ENCODE data around the gene DTNA.
"Not testable (repeated sequence)": the region's sequence is repeated elsewhere in the genome, so short reads cannot be mapped to it uniquely, and the experiment has no call there.

Gene DTNA

GRCh38 chr18:34904994-34905393 lies 194.9 kb downstream of the DTNA start:
- no peak for DNase-seq (ENCODE audit: low spot score)

- DNase-seq (ENCODE audit: low spot score), result not testable (repeated sequence)
Measured at GRCh38 chr18:34906985-34907384, 196.9 kb downstream of the DTNA start.

GRCh38 chr18:34909637-34910364 lies 199.7 kb downstream of the DTNA start:
- DNase-seq (ENCODE audit: low spot score), result no peak

GRCh38 chr18:34911081-34911480 lies 201.0 kb downstream of the DTNA start:
- no peak for DNase-seq (ENCODE audit: low spot score)

DNA sequence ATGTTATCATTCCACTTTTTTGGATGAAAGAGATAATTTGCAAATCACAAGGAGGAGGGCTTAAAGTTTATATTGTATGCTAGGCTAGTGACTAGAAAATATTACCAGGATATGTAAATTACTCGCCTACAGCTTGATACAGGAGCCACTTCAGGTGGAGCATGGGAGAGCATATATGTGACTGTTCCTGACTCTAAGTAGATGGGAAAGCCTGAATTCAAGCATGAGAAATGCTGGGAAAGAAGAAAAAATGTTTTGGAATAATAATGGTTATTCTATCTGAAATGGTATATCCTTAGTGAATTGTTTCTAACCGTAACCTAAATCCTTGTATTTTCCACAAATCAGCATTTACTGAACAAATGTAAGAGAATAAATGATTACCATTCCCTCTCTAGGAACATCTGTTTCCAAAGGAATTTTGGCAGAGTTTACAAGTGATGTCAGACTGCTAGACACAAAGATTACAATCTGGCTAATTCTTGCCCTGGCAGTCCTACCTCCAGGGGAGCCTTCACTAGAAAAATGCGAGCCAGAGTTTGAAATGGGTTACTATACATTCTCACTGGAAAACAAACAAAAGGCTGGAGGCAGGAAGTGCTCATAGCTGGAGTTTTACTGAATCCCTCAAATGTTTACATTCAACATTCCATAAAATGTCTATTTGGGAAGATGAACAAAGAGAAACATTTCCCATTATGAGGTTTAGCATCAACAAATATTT lies 201.7 kb downstream of the DTNA start:
- DNase-seq (ENCODE audit: low spot score), result no peak

DNA sequence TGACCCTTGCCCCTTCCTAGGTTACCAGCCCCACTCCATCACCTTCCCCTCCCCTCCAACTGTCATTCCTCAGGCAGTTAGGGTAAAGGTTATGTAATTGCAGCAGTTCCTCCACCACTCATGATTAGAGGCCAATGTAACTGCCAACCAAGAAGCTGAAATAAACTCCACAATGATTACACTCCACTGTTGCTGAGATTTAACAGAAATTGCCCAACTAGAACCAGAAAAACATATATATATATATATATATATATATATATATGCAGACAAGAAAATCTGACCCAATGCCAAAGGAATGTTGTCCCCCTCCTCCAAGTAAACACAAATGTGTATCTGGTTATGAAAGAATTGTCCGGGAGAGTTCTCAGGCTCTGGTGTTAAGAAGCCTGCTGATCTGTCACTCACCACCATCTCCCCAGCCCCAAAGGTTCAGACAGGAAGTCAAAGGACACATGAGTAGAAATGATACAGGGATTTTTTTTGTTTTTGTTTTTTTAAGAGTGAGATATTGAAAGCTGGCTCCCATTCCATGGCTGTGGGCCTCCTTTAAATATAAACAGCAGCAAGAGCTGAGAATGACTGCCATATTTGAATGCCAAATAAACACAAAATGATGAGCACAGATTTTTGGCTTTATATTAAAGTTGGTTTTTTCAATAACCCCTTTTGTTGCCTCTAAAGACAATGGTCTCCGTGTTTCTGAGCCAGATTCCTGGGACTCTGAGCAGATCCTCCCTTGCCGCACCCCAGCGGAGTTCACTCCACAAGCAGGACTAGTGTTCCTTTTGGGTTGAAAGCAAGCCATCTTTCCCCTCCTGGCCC lies 204.0 kb downstream of the DTNA start:
- DNase-seq (ENCODE audit: low spot score), result no peak

GRCh38 chr18:34915046-34915445 lies 204.9 kb downstream of the DTNA start:
- no peak for DNase-seq (ENCODE audit: low spot score)

DNA sequence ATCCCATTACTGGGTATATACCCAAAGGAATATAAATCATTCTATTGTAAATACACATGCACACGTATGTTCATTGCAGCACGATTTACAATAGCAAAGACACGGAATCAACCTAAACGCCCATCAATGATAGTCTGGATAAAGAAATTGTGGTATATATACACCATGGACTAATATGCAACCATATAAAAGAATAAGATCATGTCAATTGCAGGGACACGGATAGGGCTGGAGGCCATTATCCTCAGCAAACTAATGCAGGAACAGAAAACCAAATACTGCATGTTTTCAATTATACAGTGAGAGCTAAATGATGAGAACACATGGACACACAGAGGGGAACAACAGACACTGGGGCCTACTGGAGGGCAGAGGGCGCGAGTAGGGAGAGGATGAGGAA lies 206.4 kb downstream of the DTNA start:
- not testable (repeated sequence) for DNase-seq (ENCODE audit: low spot score)

GRCh38 chr18:34918856-34919255 lies 208.8 kb downstream of the DTNA start:
- DNase-seq (ENCODE audit: low spot score), result no peak

GRCh38 chr18:34921226-34921625 lies 211.1 kb downstream of the DTNA start:
- DNase-seq (ENCODE audit: low spot score), result no peak

GRCh38 chr18:34921811-34922385 lies 211.8 kb downstream of the DTNA start:
- no peak for DNase-seq (ENCODE audit: low spot score)

DNA sequence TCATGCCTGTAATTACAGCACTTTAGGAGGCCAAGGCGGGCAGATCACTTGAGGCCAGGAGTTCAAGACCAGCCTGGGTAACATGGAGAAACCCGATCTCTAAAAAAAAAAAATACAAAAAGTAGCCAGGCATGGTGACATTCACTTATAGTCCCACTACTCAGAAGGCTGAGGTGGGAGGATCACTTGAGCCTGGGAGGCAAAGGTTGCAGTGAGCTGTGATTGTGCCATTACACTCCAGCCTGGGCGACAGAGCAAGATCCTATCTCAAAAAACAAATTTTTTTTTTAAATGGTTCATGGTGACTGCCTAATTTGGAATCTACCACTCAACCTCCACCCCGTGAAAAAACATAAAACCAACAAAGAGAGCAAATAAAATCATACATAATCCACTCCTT lies 212.5 kb downstream of the DTNA start:
- not testable (repeated sequence) for DNase-seq (ENCODE audit: low spot score)

DNA sequence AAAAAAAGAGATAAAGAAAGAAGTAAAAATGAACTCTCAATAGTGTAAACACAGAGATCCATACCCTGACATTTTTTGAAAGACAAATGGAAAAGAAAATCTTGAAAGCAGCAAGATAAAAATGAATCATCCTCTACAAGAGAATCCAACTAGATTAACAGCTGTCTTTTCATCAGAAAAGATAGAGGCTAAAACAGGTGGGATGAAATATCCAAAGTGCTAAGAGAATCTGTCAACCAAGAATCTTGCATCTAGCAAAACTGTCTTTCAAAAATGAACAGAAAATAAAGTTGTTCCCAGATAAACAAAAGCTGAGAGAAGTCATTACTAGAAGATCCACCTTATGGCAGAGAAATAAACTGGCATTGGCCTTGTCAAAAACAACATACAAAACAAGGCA lies 213.8 kb downstream of the DTNA start:
- no peak for DNase-seq (ENCODE audit: low spot score)

GRCh38 chr18:34926683-34927082 lies 216.6 kb downstream of the DTNA start:
- no peak for DNase-seq (ENCODE audit: low spot score)

DNA sequence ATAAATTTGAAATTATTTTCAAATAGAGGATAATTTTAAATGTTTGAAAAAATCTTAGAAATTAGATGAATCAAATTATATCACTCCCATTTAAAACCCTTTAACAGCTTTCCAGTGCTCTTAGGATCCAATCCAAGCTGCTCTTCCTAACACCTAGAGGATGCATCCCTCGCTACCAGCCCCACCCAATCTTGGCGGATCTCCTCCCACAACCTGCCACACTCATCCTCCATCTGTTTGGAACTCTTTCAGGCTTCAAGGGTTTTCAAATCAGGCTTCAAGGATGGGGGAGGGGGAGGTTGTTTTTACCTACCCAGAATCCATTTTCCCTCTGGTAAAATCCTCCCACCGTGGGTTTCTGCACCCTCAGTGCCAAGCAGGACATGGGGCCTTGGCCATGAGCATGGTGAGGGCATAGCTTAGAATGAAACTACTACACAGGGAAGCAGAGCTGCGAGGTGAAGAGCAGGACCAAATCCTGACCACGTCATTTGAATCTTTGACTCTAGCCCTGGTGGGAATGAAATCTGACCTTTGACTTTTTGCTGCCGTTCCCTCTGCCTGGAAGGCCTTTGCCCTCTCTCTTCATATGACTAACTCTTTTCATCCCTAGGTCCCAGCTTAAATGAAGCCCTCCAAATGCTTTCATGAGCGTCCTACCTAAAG lies 218.1 kb downstream of the DTNA start:
- DNase-seq (ENCODE audit: low spot score), result no peak

DNA sequence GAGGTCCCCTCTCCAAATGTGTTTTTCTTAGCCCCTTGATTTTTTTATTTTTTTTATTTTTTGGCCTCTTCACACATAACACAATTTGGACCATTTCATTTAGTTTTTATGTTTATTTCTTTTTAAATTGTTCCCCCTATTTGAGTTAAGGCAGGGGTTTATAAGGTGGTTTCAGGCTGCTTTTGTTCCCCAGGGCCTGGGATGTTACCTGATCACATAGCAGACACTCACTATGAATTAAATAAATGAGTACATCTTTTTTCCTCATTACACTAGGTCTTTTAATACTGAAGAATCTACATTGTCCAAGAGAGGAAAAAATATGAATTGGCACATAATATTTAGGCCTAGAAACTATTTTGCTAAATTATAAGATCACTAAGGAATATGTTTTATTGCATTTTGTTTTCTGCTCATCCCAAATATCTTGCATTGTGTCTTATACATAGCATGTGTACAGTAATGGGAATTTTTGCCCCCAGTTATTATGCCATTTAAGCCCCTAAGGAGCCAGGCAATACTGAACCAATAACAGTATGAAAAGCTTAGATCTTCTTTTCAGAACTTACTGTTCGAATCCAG lies 218.7 kb downstream of the DTNA start:
- DNase-seq (ENCODE audit: low spot score), result no peak

DNA sequence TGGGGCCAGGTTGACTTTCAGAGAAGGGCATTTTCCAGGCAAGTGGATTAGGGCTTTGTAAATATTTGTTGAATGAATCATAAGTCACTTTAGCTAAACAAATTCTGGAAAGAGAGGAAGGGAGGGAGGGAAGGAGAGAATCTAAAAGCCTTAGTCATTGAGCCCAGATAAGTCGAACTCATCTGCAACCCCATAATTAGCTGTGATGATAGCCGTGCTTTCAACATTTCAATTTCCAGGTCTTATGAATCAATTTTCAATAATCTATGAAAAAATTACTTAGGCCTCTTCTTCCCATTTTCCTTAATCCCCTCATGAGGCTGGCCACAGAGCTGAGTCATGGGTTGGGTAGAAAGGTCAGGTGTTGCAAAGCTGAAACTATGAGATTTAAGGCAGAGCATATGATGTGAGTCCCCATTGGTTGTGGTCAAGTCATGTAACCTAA lies 219.3 kb downstream of the DTNA start:
- no peak for DNase-seq (ENCODE audit: low spot score)

DNA sequence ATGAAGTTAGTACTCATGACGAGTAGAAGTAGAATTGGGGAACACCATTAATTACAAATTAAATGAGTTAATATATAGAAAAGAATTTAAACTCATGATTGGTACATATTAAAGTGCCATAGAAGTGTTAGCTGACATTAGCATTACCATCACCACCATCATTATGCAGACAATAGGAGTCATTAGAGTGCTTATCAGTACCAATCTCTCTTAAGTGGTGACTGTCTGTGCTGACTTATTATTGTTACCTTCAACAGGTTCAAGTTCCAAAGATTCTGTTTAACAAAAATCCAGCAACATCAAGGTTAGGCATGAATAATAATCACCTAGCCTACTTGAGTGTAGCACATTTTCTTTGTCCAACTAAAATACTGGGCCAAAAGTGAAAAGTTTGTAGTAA lies 222.3 kb downstream of the DTNA start:
- DNase-seq (ENCODE audit: low spot score), result no peak

DNA sequence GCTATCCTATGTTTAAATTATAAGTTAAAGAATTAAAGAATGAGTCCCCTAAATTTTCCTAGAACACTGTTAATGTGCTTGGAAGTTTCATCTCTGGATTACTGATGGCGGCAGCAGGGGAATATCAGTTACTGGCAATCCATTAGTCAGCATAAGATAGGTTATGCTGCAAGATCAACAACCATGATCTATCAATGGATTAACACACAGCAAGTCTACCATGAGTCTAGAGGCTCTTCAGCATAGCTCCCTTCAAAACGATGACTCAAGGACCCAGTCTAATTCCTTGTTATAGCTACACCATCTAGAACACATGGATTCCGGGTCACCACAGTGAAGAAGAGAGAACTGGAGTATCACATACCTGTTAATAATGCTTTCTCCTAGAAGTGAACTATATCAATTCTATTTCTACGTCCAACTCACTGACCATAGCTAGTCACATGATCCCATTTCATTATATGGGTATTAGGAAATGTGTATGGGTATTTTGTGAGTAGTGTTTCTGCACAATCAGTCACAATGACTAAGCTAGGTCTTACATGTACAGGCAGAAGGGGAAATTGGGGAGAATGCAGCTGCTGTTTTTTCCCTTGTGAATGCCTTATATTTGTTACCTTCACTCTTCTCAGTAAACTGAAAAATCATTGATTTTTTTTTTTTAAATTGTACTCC lies 222.8 kb downstream of the DTNA start:
- DNase-seq (ENCODE audit: low spot score), result no peak

GRCh38 chr18:34933909-34934661 lies 224.0 kb downstream of the DTNA start:
- no peak for DNase-seq (ENCODE audit: low spot score)
